ENCODE data around the gene MACROD2.

Gene MACROD2

GRCh38 chr20:15675061-15675514 is 1679.8 kb downstream of the MACROD2 start:
- no peak for DNase-seq

DNA sequence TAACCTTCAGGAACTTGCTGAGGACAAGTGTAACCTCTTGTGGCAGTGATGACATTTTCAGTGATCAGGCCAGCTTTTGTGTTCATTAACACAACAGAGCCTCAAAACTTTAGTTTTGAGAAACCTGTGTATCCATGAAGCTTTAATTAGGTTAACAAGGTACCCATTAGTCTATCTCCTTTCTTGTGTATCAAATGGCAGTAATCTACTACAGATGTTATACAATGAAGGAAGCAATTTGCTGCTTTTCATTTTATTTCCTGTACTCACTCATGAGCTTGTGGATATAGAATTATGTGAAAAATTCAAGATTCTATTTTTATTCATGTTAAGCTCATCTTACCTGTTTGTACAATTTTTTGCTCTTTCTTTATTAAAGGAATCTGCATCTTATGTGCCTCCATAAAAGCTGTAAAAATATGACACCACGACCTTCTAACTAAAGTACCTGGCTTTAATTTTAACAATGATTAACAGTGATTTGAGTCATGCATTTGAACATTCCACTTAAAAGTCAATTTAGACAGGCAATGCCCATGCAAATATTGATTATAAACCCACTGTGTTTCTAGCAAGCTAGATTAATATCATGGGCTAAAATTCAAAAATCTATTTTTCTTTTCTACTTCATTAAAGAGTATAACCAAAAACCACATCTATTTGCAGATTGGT is 1680.6 kb downstream of the MACROD2 start:
- DNase-seq: no peak

DNA sequence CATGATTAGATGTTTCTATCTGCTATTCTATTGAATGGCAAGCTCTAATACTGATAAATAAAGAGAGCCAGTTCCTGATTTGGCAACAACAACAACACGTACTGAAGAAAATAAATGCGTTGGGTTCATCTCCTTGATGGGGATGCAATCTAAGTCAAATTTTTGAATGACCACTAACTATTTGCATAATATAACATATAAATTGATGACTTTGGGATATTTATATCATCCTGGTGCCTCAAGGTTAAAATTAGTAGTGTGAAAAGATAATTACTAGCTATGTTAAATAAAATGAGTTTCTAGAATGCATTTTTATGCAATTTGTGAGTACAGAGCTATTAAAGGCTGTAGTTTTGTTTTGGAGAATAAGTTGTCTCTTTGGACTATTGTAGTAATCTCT is 1681.5 kb downstream of the MACROD2 start:
- DNase-seq: no peak

- no peak for DNase-seq
Measured at GRCh38 chr20:15682690-15683089, 1687.4 kb downstream of the MACROD2 start.

DNA sequence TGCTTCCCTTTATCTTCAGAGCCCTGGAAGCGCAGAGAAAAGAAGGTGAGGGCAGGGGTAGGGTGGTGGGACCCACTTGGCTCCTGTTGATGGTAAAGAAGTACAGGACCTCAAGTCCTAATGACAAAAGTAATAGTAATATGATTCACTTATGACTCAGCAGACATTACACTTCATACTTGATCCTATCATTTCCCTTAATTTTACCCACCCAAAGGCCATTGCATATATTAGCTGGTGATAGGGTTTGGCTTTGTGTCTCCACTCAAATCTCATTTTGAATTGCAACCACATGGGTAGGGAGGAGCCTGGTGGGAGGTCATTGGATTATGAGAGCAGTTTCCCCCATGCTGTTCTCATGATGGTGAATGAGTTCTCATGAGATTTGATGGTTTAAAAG is 1697.3 kb downstream of the MACROD2 start:
- no peak for DNase-seq

DNA sequence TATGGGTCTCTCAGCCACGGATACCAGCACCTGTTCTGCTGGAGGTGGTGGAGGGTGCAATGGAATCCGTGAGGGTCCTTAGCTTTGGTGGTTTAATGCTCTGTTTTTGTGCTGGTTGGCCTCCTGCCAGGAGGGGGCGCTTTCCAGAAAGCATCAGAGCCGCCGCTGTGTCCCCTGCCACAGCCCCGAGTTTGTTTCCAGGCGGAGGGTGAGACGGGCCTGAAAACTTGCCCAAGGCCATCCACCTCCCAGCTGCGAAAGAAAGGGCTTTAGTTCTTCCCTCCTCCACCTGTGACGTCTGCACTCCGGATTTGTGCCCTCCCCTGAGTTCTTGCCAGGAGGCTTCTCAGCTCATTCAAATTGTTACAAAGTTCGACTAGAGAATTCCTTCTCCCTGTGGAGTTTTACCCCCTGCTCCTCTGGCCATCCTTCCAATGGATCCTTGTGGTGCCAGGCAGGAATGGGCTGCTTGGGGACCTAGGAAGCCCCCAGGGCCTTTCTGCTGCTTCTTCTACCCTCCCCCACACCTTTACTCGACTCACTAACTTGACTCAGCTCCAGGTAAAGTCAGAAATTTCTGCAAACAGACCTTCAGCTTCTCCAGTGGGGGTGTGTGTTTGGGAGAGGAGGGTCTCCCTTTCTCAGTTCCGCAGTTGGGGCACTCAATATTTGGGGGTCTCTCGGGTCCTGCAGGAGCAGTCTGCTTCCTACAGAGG is 1704.3 kb downstream of the MACROD2 start:
- DNase-seq: no peak

- DNase-seq: no peak
Measured at GRCh38 chr20:15700147-15700765, 1704.9 kb downstream of the MACROD2 start.

DNA sequence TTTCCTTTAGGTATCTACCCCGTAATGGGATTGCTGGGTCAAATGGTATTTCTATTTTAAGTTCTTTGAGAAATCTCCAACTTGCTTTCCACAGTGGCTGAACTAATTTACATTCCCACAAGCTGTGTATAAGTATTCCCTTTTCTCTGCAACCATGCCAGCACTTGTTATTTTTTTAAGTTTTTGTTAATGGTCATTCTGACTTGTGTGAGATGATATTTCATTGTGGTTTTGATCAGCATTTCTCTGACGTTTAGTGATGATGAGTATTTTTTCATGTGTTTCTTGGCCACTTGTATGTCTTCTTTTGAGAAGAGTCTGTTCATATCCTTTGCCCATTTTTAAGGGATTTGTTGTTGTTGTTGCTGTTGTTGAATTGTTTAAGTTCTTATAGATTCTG is 1706.8 kb downstream of the MACROD2 start:
- no peak for DNase-seq

DNA sequence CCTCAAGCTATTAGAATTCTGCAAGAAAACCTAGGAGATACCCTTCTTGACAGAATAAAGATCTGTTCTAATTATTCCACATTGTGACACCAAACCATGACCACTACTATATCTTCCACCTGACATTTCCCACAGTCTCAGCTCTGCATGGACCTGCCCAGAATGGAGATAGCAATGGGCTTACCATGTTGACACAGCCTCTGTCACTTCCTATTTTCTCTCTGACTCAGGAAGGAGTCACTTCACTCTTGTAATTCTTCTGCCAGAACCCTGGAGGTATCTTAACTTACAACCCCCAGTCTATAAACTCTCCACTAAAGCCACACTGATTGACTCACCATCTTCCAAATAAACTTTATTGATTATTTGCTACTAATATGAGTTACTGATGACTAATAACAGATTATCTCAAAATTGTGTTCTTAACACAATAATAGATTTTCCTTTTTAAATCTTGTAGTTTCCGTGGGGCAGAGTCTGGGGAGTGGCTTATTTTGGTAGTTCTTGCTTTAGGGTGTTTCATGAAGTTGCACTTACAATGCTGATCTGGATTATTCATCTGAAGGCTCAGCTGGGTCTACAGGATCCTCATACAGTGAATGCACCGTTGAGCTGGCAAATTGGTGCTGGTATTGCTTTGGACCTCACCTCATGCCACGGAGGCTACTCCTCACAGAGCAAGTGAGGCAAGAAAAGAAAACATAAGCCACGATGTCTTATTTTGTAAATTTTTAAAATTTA is 1708.0 kb downstream of the MACROD2 start:
- DNase-seq: no peak

DNA sequence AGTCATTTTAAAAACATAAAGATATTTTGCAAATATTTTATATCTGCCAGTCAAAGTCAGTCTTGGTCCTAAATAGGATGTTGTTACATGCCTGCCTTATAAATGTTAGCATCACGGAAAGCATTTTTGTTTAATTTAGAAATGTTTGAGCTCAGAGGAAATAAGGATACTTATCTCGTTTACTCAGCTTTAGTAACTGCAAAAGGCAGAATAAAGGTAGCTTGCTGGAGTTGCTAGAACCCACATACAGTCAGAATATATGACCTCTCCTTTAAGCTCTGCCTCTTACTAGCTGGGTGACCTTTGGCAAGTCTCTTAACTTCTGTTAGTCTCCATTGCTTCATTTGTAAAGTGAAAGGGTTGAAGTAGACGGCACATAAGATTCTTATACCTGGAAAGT is 1710.7 kb downstream of the MACROD2 start:
- DNase-seq: no peak

DNA sequence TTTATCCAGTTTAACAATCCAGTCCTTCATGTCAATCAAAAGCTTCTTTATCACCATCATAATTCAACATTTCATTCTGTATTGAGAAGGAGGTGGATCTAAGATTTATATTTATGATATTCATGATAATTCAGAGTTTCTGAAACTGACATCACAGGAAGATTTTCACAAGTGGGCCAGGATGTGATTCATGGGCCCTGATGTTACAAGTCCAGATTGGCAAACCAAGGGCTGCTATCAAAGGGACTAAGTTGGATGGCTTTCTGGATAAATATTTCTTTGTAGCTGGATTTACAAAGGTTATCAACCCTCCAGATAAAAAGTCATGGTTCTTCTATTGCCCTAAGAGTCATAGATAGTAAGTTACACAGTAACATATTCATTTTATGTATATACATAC is 1711.4 kb downstream of the MACROD2 start:
- DNase-seq: no peak

- no peak for DNase-seq
Measured at GRCh38 chr20:15708984-15709598, 1713.8 kb downstream of the MACROD2 start.

DNA sequence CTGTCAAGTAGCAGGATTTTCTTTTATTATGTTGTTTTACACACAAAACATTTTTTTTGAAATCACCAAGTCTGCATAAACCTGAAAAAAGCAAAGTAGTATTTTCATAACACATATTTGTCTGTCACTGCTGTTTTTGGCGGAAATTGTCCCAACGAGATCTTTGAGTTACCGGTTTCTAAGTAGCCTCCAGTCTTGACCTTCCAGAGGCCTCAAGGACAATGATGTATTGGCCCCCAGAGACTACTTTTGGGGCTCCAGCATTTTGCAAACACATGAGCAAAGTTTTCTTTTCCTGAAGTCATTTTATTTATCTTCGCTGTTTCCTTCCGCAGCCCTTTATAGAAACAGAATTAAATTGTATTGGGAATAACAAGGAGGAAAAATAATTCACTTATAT is 1715.3 kb downstream of the MACROD2 start:
- no peak for DNase-seq

DNA sequence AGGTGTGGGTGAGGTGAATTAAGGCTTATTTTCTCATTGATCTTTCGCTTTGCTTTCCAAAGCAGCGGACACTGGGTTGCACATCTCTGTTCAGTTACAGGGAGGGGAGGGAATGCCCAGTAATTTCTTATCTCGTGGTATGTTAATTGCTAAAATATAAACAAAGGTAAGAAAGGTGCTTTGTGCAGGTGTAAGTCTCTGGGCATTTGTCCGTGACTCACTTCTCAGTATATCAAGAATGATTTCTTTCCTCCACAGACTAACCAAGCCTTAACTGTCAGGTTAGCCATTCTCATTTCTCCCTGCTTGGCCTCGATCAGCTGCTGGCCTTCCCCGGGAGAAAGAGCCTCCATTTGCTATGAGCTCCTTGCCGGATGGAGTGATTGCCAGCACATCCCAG is 1715.9 kb downstream of the MACROD2 start:
- no peak for DNase-seq

GRCh38 chr20:15716256-15716655 is 1720.9 kb downstream of the MACROD2 start:
- no peak for DNase-seq

- no peak for DNase-seq
Measured at GRCh38 chr20:15726416-15726815, 1731.1 kb downstream of the MACROD2 start.

- DNase-seq: no peak
Measured at GRCh38 chr20:15734052-15734451, 1738.7 kb downstream of the MACROD2 start.

GRCh38 chr20:15739035-15739434 is 1743.7 kb downstream of the MACROD2 start:
- DNase-seq: no peak

DNA sequence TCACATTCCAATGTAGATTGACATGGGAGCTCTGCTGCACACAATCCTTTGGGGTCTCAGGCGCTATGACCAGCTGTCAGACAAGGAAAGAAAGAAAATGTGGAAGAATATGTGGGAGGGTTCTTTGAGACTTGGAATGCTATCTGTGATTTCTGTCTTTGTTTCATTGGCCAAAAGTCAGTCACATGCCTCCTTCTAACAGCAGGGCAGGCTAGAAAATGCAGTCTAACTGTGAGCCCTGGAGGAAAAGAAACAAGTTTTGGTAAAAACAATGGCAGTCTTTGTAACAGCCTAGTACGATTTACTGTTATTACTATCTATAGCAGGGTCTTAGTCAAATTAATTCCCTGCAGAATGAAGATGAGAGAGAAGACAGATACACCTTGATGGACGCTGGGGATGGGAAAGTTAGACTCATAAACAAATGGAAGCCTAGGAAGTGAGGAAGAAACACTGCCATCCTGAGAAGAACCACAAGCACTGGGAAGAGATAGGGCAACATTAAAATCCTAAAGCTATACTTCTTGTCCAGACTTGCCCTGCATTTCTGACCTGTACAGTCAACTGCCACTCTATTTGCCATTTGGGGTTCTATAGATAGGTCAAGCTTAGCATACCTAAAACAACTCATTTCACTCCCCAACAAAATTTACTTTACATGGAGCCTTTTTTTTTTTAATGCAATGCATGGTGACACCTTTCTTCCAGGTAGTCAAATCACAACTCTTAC is 1744.9 kb downstream of the MACROD2 start:
- no peak for DNase-seq

GRCh38 chr20:15742087-15742486 is 1746.8 kb downstream of the MACROD2 start:
- no peak for DNase-seq

- DNase-seq: no peak
Measured at GRCh38 chr20:15742627-15743026, 1747.3 kb downstream of the MACROD2 start.
